ENCODE results near the gene C1QL1.

GRCh38 chr17:44970136-44970741, 2.1 kb upstream of the C1QL1 start:
- TF ChIP-seq CTCF (IDR thresholded peaks at IDR 0.05; ENCODE audit: extremely low read depth in 1 of 2, insufficient read depth in 1 of 2, low read depth in 1 of 2, low read length in 2 of 2) (no peak), MAX (IDR thresholded peaks at IDR 0.05; ENCODE audit: insufficient read depth, insufficient read length) (no peak), MYC (IDR thresholded peaks at IDR 0.05; ENCODE audit: low read depth, low read length) (no peak), POLR2AphosphoS5 (IDR thresholded peaks at IDR 0.05; ENCODE audit: insufficient read depth, low read depth, low read length) (no peak), POLR2A (IDR thresholded peaks at IDR 0.05; ENCODE audit: low read depth, low read length) (no peak)
